ENCODE results near the gene GPR135. TPM values are rescaled to one million over a fixed set of nuclear protein-coding genes. Genes with fewer than 3 reads are reported as not detected.

The GPR135 gene
- total RNA-seq, 2 experiments from 2014 or later = 0.81 to 0.91 TPM

DNA sequence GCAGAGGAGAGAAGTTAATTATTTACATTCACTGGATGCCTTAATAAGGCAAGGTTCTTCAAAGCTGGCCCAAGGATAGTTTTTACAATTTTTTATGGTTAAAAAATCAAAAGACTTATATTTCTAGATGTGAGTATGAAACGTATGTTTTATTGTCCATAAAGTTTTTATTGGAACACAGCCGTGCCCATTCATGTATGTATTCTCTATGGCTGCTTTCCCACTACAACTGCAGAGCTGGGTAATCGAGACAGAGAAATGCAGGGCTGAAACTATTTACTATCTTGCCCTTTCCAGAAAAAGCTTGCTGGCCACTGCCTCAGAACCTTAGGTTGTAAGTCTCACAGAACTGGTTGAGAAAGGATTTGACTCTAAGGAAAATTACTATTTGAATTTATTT, 35.6 kb upstream of the GPR135 start:
- POLR2A ChIA-PET = no interaction called here

DNA sequence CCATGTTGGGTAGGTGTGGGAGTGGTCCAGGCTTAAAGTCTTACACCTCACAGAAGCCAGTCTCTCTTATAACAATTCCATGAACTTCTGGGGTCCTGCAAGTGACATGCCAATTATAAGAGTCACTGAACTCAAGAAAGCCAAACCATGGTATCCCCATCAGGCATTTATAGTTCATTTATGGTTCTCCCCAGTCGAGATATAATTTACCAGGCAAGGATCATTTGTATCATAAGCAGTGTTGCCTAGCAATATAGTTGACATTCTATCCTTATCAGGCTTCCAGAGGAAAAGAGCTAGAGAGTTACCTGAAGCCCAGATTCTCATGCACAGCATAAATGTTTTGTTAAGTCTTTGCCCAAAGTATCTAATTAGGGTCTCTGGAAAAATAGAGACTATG, 27.2 kb upstream of the GPR135 start:
- peaks cover 94% of the 10 kb centered on the region for H3K36me3 Mint-ChIP-seq (ENCODE audit: low read depth)
- Histone ChIP-seq H3K27ac (ENCODE audit: low read depth in 1 of 2, low read length in 2 of 2) (no peak overlapping the region), H3K27me3 (ENCODE audit: control insufficient read depth in 1 of 2, insufficient read depth in 2 of 2, low read length in 2 of 2) (no peaks in the 10 kb centered on the region), H3K4me1 (ENCODE audit: insufficient read depth, low read length) (no peaks in the 10 kb centered on the region), H3K9me3 (ENCODE audit: control insufficient read depth in 1 of 2, insufficient read depth in 1 of 2, low read length in 2 of 2) (no peaks in the 10 kb centered on the region), H3K4me3 (ENCODE audit: low read length) (no peak overlapping the region), H3K36me3 (ENCODE audit: insufficient read depth, low read length) (peaks cover 67% of the 10 kb centered on the region)
- ChIA-PET CTCF (no interaction called here), POLR2A (no interaction called here)
- H3K4me3 Mint-ChIP-seq = no peak overlapping the region
- no peaks in the 10 kb centered on the region for H3K9me3 Mint-ChIP-seq
- DNase-seq = no peak
- intact Hi-C loops (cut with DNase I, micrococcal nuclease) = loop anchor here in 1 of 2 experiments (5.0 kb wide), 1 partner anchor 35 kb away; no protein-coding TSS in a partner anchor
- no peak overlapping the region for H3K27ac Mint-ChIP-seq
- no peaks in the 10 kb centered on the region for H3K27me3 Mint-ChIP-seq
- ATAC-seq (ENCODE audit: poor library complexity) = no peak
- H3K4me1 Mint-ChIP-seq (ENCODE audit: low read depth) = peaks cover 61% of the 10 kb centered on the region
- TF ChIP-seq, protein P1, sequence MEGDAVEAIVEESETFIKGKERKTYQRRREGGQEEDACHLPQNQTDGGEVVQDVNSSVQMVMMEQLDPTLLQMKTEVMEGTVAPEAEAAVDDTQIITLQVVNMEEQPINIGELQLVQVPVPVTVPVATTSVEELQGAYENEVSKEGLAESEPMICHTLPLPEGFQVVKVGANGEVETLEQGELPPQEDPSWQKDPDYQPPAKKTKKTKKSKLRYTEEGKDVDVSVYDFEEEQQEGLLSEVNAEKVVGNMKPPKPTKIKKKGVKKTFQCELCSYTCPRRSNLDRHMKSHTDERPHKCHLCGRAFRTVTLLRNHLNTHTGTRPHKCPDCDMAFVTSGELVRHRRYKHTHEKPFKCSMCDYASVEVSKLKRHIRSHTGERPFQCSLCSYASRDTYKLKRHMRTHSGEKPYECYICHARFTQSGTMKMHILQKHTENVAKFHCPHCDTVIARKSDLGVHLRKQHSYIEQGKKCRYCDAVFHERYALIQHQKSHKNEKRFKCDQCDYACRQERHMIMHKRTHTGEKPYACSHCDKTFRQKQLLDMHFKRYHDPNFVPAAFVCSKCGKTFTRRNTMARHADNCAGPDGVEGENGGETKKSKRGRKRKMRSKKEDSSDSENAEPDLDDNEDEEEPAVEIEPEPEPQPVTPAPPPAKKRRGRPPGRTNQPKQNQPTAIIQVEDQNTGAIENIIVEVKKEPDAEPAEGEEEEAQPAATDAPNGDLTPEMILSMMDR (IDR thresholded peaks at IDR 0.05) = no peak

More for the DNA sequence above, 35.6 kb upstream of the GPR135 start:
- Histone ChIP-seq H3K36me3 (ENCODE audit: insufficient read depth, low read length) (peaks cover 20% of the 10 kb centered on the region), H3K27me3 (ENCODE audit: control insufficient read depth in 1 of 2, insufficient read depth in 2 of 2, low read length in 2 of 2) (no peaks in the 10 kb centered on the region), H3K4me1 (ENCODE audit: insufficient read depth, low read length) (no peaks in the 10 kb centered on the region), H3K27ac (ENCODE audit: low read depth in 1 of 2, low read length in 2 of 2) (no peak overlapping the region), H3K4me3 (ENCODE audit: low read length) (no peak overlapping the region), H3K9me3 (ENCODE audit: control insufficient read depth in 1 of 2, insufficient read depth in 1 of 2, low read length in 2 of 2) (no peaks in the 10 kb centered on the region)
- Mint-ChIP-seq H3K4me1 (ENCODE audit: low read depth) (peaks cover 27% of the 10 kb centered on the region), H3K4me3 (no peak overlapping the region), H3K9me3 (no peaks in the 10 kb centered on the region), H3K27me3 (no peaks in the 10 kb centered on the region), H3K36me3 (ENCODE audit: low read depth) (peaks cover 62% of the 10 kb centered on the region), H3K27ac (no peak overlapping the region)
- CTCF ChIA-PET = interaction anchor here (1.3 kb wide), 1 partner anchor 11 kb away, joined by 3 read pairs; no protein-coding TSS in a partner anchor
- DNase-seq (no peak), ATAC-seq (ENCODE audit: poor library complexity) (no peak)
- TF ChIP-seq, protein P1 (IDR thresholded peaks at IDR 0.05) = no peak
- intact Hi-C loops (cut with DNase I, micrococcal nuclease) = no loop called here

DNA sequence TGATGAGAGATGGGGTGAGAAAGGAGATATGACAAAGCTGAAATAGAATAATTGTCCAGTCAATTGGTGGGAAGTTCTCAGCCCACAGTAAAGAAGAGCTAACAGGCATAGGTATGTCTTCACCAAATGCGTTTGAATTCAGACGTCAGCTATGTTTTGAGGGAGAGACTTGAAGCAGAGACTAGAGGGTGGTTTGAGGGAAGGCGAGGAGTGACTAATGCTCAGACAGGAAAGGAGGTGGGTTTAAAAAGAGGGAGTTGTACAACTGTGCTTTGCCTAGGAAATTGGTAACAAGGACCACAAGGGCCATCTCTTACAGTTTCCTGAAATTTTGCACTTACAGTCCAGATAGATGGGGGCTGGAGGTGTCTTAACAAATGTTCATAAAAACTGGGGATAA, 25.6 kb upstream of the GPR135 start:
- H3K4me1 ChIP-seq (ENCODE audit: insufficient read depth, low read length) = peaks cover 7% of the 10 kb centered on the region
- H3K4me3 Mint-ChIP-seq = no peak overlapping the region
- H3K36me3 ChIP-seq (ENCODE audit: insufficient read depth, low read length) = peaks cover 65% of the 10 kb centered on the region
- H3K27ac ChIP-seq (ENCODE audit: low read depth in 1 of 2, low read length in 2 of 2) = no peak overlapping the region
- no peaks in the 10 kb centered on the region for H3K27me3 ChIP-seq (ENCODE audit: control insufficient read depth in 1 of 2, insufficient read depth in 2 of 2, low read length in 2 of 2)
- no peak overlapping the region for H3K4me3 ChIP-seq (ENCODE audit: low read length)
- peaks cover 83% of the 10 kb centered on the region for H3K36me3 Mint-ChIP-seq (ENCODE audit: low read depth)
- DNase-seq = no peak
- POLR2A ChIA-PET = no interaction called here
- no peaks in the 10 kb centered on the region for H3K9me3 ChIP-seq (ENCODE audit: control insufficient read depth in 1 of 2, insufficient read depth in 1 of 2, low read length in 2 of 2)
- intact Hi-C loops (cut with DNase I, micrococcal nuclease) = loop anchor here in 1 of 2 experiments (5.0 kb wide), 1 partner anchor 33 kb away; no protein-coding TSS in a partner anchor
- CTCF ChIA-PET = interaction anchor here (0.6 kb wide), 1 partner anchor 363 kb away, joined by 3 read pairs; no protein-coding TSS in a partner anchor
- no peaks in the 10 kb centered on the region for H3K27me3 Mint-ChIP-seq
- TF ChIP-seq, protein P1 (IDR thresholded peaks at IDR 0.05) = no peak
- peaks cover 66% of the 10 kb centered on the region for H3K4me1 Mint-ChIP-seq (ENCODE audit: low read depth)
- H3K9me3 Mint-ChIP-seq = no peaks in the 10 kb centered on the region
- no peak for ATAC-seq (ENCODE audit: poor library complexity)
- no peak overlapping the region for H3K27ac Mint-ChIP-seq
